Measurements from ENCODE around the gene GJE1.
"Not testable (repeated sequence)": the region's sequence is repeated elsewhere in the genome, so short reads cannot be mapped to it uniquely, and the experiment has no call there.

GJE1 gene, protein sequence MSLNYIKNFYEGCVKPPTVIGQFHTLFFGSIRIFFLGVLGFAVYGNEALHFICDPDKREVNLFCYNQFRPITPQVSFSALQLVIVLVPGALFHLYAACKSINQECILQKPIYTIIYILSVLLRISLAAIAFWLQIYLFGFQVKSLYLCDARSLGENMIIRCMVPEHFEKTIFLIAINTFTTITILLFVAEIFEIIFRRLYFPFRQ

DNA sequence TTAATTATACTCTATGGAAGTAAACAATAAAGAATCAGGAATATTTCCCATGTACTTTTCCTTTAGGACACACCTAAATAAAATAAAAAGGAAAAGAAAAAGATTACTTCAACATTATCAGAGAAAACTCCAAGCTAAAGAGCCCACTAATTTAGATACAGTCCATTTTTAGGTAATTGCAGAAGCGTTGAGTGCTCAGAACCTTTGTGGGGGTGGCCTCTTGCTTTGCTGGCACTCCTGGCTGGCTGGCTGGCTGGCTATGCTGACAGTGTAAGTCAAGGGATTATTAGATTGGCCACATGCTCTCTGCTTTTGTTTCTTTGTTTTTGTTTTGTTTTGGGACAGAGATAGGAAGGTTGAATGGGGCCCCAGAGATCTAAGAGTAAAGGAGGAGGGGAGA is at the start of gene GJE1:
Gene GJE1, plus strand, starts transcription at position 301 of the 400 bp plus-strand sequence. CDS start 234 bp downstream, outside the sequence.
- no peak within 1 kb of the TSS for H3K27ac ChIP-seq
- no peak for DNase-seq (ENCODE audit: low read depth, low spot score)

- H3K27ac ChIP-seq = no peak overlapping the region
- no peak for DNase-seq (ENCODE audit: low read depth, low spot score)
Observed at GRCh38 chr6:142087950-142088857, 44.5 kb upstream of the GJE1 start.

- H3K27ac ChIP-seq = no peak overlapping the region
- peak; percentile 12 for DNase-seq (ENCODE audit: low read depth, low spot score)
Observed at GRCh38 chr6:142088858-142089216, 43.9 kb upstream of the GJE1 start.

- not testable (repeated sequence) for H3K27ac ChIP-seq; DNase-seq (ENCODE audit: low read depth, low spot score)
Observed at GRCh38 chr6:142104820-142105219, 27.9 kb upstream of the GJE1 start.

DNA sequence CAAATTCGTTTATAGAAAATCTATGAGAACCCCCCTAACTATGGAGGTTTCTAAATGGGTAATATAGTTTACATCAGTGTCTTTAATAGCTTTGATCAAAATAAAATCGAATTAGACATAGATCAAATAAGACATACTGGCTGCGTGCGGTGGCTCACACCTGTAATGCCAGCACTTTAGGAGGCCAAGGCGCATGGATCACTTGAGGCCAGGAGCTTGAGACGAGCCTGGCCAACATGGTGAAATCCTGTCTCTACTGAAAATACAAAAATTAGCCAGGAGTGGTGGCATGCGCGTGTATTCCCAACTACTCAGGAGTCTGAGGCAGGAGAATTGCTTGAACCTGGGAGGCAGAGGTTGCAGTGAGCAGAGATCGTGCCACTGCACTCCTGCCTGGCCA is 21.9 kb upstream of the GJE1 start:
- not testable (repeated sequence) for DNase-seq (ENCODE audit: low read depth, low spot score)

GRCh38 chr6:142112451-142113061 is 20.2 kb upstream of the GJE1 start:
- H3K27ac ChIP-seq = no peak overlapping the region
- DNase-seq (ENCODE audit: low read depth, low spot score) = peak; percentile 18

More for the DNA sequence above, 21.9 kb upstream of the GJE1 start:
- H3K27ac ChIP-seq = not testable (repeated sequence)

DNA sequence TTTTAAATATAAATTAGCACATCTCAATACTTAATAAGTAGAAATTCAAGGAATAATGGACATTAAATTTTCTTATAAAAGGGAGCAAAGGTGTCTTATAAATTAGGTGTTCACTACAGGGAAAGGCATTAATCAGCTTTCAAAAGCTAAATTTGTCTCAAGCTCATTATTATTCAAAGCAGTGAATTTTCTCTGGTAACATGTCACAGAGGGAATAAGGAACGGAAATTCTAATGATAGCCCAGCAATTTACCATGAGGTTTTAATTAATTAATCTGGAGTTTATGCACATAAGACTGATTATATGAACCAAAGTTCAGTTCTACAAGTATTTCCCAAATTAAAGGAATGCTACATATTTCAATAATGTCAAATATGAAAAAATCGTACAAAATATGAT is 15.4 kb upstream of the GJE1 start:
- DNase-seq (ENCODE audit: low read depth, low spot score) = no peak

DNA sequence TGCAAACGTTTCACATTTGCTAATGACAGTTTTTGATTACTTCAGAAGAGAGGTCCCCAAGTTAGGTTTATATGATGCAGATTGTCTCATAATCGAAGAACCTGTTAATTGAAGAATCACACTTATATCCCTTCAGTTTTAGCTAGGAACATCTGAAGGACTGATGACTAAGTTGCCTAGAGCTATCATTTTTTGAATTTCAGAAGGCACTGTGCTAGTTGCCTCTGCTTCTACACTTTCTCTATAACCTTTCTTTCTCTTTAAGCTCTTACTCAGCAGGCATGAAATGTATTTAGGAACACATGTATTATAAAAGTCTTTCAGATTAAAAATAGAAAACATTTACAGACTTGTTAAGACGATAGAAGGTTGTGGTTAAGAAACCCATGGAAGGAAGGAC is 14.4 kb upstream of the GJE1 start:
- H3K27ac ChIP-seq = no peak overlapping the region
- no peak for DNase-seq (ENCODE audit: low read depth, low spot score)

More for the DNA sequence above, 15.4 kb upstream of the GJE1 start:
- H3K27ac ChIP-seq = no peak overlapping the region

DNA sequence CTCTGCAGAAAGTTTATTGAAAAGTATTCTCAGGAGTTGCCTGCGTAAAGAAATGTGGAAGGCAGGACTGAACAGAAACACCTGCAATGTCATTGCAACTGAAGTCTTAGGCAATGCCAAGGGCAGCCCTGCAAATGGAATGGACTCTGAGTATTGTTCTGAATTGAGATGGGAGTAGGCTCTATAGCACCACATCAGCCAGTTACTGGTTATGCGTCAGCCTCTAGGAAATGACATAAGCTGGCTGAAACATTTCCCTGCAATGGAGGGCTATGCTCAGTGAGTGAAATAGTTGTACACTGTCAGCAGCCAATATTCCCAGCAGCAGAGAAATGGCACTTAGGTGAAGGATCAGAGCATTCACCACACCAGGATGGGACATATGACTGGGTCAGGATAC is 13.8 kb upstream of the GJE1 start:
- H3K27ac ChIP-seq = no peak overlapping the region

GRCh38 chr6:142121342-142121741 is 11.4 kb upstream of the GJE1 start:
- no peak for DNase-seq (ENCODE audit: low read depth, low spot score)
- H3K27ac ChIP-seq = no peak overlapping the region

More for the DNA sequence above, 13.8 kb upstream of the GJE1 start:
- DNase-seq (ENCODE audit: low read depth, low spot score) = no peak

GRCh38 chr6:142130814-142131213 is 1.9 kb upstream of the GJE1 start:
- H3K27ac ChIP-seq = no peak overlapping the region
- DNase-seq (ENCODE audit: low read depth, low spot score) = no peak

DNA sequence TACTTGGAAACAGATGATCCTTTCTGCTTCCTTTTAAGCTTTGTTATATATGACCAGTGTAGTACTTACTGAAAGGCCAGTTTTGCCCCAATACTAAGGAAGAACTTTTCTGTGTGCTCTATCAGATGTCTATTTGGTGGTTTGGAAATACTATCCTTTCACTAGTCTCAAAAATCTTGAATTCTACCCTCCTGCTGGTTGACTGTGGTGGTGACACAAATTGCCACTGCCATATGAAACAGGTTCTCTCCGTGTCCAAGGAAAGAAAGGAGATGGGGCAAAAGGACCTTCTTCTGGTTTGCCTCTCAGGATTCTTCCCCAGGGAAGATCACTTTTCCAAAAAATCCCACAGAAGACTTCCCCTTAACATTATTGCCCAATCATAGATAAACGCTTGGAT is 6.2 kb downstream of the GJE1 start:
- no peak for DNase-seq (ENCODE audit: low read depth, low spot score)
- no peak overlapping the region for H3K27ac ChIP-seq

DNA sequence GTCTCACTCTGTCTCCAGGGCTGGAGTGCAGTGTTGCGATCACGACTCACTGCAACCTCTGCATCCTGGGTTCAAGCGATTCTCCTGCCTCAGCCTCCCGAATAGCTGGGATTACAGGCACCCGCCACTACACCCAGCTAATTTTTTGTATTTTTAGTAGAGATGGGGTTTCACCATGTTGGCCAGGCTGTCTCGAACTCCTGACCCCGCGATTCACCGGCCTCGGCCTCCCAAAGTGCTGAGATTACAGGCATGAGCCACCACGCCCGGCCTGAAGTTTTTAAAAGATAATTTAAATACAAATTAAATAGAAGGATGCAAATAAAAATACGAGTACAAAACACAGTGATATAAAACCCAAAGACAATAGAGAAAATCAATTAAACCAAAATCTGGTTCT is 8.8 kb downstream of the GJE1 start:
- DNase-seq (ENCODE audit: low read depth, low spot score); H3K27ac ChIP-seq: not testable (repeated sequence)

- H3K27ac ChIP-seq = peak within 1 kb of the TSS; percentile 28
- peak; percentile 98 for DNase-seq (ENCODE audit: low read depth, low spot score)
Observed at GRCh38 chr6:142146828-142147662, 14.3 kb downstream of the GJE1 start, which contains the start of the genes NMBR and VTA1. NMBR (minus strand) TSS chr6:142147122; CDS start chr6:142088658, 58,464 bp downstream. VTA1 (plus strand) TSS chr6:142147263; CDS start chr6:142147288, 25 bp downstream.

DNA sequence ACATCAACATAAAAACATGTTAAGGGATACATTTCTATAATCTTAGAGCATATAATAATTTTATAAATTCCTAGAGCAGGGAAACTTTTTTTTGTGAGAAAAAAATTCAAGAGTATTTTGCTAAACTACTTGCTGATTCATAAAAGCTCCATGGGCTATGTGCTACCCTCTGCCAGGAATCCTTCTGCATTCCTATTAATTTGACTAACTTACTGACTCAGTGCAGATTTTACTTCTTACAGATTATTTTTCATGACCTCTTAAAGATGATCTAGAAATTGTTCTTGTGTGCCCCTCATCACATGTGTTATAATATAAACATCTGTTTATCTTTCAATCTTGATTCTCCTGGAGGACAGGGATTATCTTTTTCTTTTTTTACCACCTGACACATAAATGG is 20.0 kb downstream of the GJE1 start:
- DNase-seq (ENCODE audit: low read depth, low spot score) = no peak

GRCh38 chr6:142153196-142153595 is 20.5 kb downstream of the GJE1 start:
- no peak overlapping the region for H3K27ac ChIP-seq

More for the DNA sequence above, 20.0 kb downstream of the GJE1 start:
- no peak overlapping the region for H3K27ac ChIP-seq

DNA sequence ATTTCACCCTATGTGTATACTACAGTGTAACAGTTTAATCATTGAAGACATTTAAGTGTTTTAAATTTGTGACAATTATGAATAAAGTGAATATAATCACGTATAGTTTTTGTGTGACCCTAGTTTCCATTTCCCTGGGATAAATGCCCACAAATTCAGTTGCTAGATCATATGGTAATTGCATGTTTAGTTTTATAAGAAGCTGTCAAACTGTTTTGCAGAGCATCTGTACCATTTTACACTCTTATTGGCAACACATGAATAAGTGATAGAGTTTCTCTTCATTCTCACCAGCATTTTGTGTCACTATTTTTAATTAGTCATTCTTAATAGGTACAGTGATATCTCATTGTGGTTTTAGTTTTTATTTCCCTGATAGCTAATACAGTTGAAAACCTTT is 21.6 kb downstream of the GJE1 start:
- H3K27ac ChIP-seq = no peak overlapping the region
- no peak for DNase-seq (ENCODE audit: low read depth, low spot score)

More at GRCh38 chr6:142153196-142153595, 20.5 kb downstream of the GJE1 start:
- no peak for DNase-seq (ENCODE audit: low read depth, low spot score)

DNA sequence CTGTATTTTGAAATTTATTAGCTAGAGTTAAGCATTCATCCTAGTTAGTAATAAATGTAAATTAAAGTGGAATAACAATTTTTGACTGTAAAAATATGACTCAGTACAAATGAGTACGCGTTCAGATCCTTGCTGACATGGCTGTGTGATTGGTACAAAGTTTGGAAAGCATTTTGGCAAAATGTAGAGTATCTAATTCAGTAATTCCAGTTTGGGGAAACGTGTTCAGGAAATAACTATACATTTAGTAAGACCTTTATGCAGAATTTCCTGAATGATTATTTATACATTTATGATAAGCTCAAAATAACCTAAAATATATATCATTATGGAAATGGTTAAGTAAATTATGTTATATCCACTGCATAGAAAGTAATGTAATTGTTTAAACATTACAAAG is 22.4 kb downstream of the GJE1 start:
- H3K27ac ChIP-seq = no peak overlapping the region
- DNase-seq (ENCODE audit: low read depth, low spot score) = no peak

GRCh38 chr6:142155895-142156757 is 23.4 kb downstream of the GJE1 start:
- no peak overlapping the region for H3K27ac ChIP-seq
- DNase-seq (ENCODE audit: low read depth, low spot score) = no peak
